H1 (cell line): ENCODE results near the gene UBE3C. TPM values are rescaled to one million over a fixed set of nuclear protein-coding genes. Genes with fewer than 3 reads are reported as not detected.

Experiments
- CTCF ChIA-PET: fragments of 300-600 bp; sonication (Branson Sonifier 250); formaldehyde crosslinking; loops from one replicate; lab custom pipeline; 2021; ENCODE audit not compliant: partially characterized antibody; lab: Charles Lee
- POLR2A ChIA-PET: fragments of 300-600 bp; sonication (Branson Sonifier 250); formaldehyde crosslinking; loops from one replicate; lab custom pipeline; 2021; ENCODE audit warnings: inconsistent platforms; ENCODE audit not compliant: partially characterized antibody; lab: Charles Lee
- DNase-seq, 2 experiments: peaks; one replicate each; pipeline versions ENCODE4 v3.0.0 to v3.0.0-alpha.2; 2010 to 2022; ENCODE audit warnings: low spot score in 2 of 2, low read depth in 1 of 2, mixed read lengths in 1 of 2
- FAIRE-seq: peaks from 2 replicates; lab custom pipeline; 2011; peaks lifted over from hg19 to GRCh38; lab: Jason Lieb, UNC
- H2AFZ ChIP-seq: 2 replicates; pipeline ENCODE4 v1.8.1; 2012; ENCODE audit warnings: low read length, inconsistent platforms
- H2AK5ac ChIP-seq: 2 replicates; pipeline ENCODE4 v1.6.1; 2013; ENCODE audit warnings: low read depth, low read length
- H2BK120ac ChIP-seq: replicated peaks from 2 replicates; pipeline ENCODE3; 2013; ENCODE audit warnings: low read depth, low read length, inconsistent platforms
- H2BK12ac ChIP-seq: 2 replicates; pipeline ENCODE4 v1.6.1; 2013; ENCODE audit warnings: low read depth, low read length
- H2BK15ac ChIP-seq: 2 replicates; pipeline ENCODE4 v1.6.1; 2013; ENCODE audit warnings: low read length
- H2BK20ac ChIP-seq: 2 replicates; pipeline ENCODE4 v1.6.1; 2013; ENCODE audit warnings: low read length
- H2BK5ac ChIP-seq: 2 replicates; pipeline ENCODE4 v1.6.1; 2013; ENCODE audit warnings: low read depth, low read length
- H3K14ac ChIP-seq: 2 replicates; pipeline ENCODE4 v1.6.1; 2013; ENCODE audit warnings: inconsistent platforms; ENCODE audit not compliant: insufficient read length
- H3K18ac ChIP-seq: 2 replicates; pipeline ENCODE4 v1.6.1; 2013; ENCODE audit warnings: low read length; ENCODE audit errors: extremely low read depth
- H3K23ac ChIP-seq: 2 replicates; pipeline ENCODE4 v1.6.1; 2013; ENCODE audit warnings: inconsistent platforms; ENCODE audit not compliant: insufficient read length
- H3K23me2 ChIP-seq: 2 replicates; pipeline ENCODE4 v1.6.1; 2013; ENCODE audit warnings: low read depth, low read length
- H3K27ac ChIP-seq: 2 replicates; pipeline ENCODE4 v1.6.1; 2011; ENCODE audit warnings: low read depth, low read length, inconsistent platforms
- H3K27me3 ChIP-seq, 4 experiments: replicated peaks in 1 of 4; 1 replicate in 1 of 4; 2 replicates in 3 of 4; pipeline versions ENCODE4 v1.6.1 to v1.8.1; 2011 to 2013; ENCODE audit warnings: low read length in 3 of 4, mild to moderate bottlenecking in 3 of 4, inconsistent platforms in 2 of 4, mixed read lengths in 2 of 4, moderate library complexity in 1 of 4; ENCODE audit not compliant: control insufficient read depth in 3 of 4, insufficient read depth in 3 of 4; ENCODE audit errors: extremely low read depth in 1 of 4
- H3K36me3 ChIP-seq, 4 experiments: 2 replicates each; pipeline versions ENCODE4 v1.6.1 to v1.8.1; 2011 to 2013; ENCODE audit warnings: mild to moderate bottlenecking in 4 of 4, low read length in 3 of 4, moderate library complexity in 2 of 4, control low read depth in 1 of 4, inconsistent platforms in 1 of 4; ENCODE audit not compliant: insufficient read depth in 4 of 4, control insufficient read depth in 2 of 4
- H3K4ac ChIP-seq: replicated peaks from 2 replicates; pipeline ENCODE3; 2013; ENCODE audit warnings: low read length, low read depth, mixed read lengths, inconsistent platforms; ENCODE audit not compliant: insufficient read length
- H3K4me1 ChIP-seq, 4 experiments: replicated peaks in 1 of 4; 1 replicate in 1 of 4; 2 replicates in 3 of 4; pipeline versions ENCODE4 v1.6.1 to v1.8.1; 2011 to 2013; ENCODE audit warnings: low read length in 3 of 4, inconsistent platforms in 2 of 4, mixed read lengths in 1 of 4; ENCODE audit not compliant: insufficient read depth in 4 of 4, control insufficient read depth in 3 of 4
- H3K4me2 ChIP-seq, 2 experiments: 2 replicates each; pipeline versions ENCODE4 v1.6.1 to v1.8.1; 2011 to 2013; ENCODE audit warnings: low read depth in 2 of 2, low read length in 2 of 2, control low read depth in 1 of 2, inconsistent platforms in 1 of 2, mild to moderate bottlenecking in 1 of 2; ENCODE audit not compliant: insufficient read depth in 1 of 2
- H3K4me3 ChIP-seq, 4 experiments: fragments of 200-600, 300-600 bp in 1 of 4; sonication (generic), shearing (Covaris generic), sonication (Bioruptor Twin) in 1 of 4; 2 replicates each; pipeline versions ENCODE4 v1.5.1 to v1.8.1; 2011 to 2016; ENCODE audit warnings: low read length in 4 of 4, low read depth in 3 of 4, control low read depth in 2 of 4, inconsistent platforms in 2 of 4, mild to moderate bottlenecking in 2 of 4, mixed read lengths in 1 of 4, moderate library complexity in 1 of 4; ENCODE audit not compliant: insufficient read depth in 2 of 4; ENCODE audit errors: extremely low read depth in 1 of 4
- H3K56ac ChIP-seq: replicated peaks from 2 replicates; pipeline ENCODE3; 2013; ENCODE audit warnings: low read depth, mild to moderate bottlenecking, mixed read lengths, low read length, inconsistent platforms; ENCODE audit not compliant: insufficient read length
- H3K79me1 ChIP-seq: 2 replicates; pipeline ENCODE4 v1.6.1; 2013; ENCODE audit warnings: low read depth, low read length, control low read depth
- H3K79me2 ChIP-seq, 2 experiments: 2 replicates each; pipeline versions ENCODE4 v1.6.1 to v1.8.1; 2012 to 2013; ENCODE audit warnings: low read length in 2 of 2, mild to moderate bottlenecking in 2 of 2, inconsistent platforms in 1 of 2; ENCODE audit not compliant: insufficient read depth in 2 of 2, control insufficient read depth in 1 of 2
- H3K9ac ChIP-seq, 4 experiments: replicated peaks in 1 of 4; 1 replicate in 1 of 4; 2 replicates in 3 of 4; pipeline versions ENCODE4 v1.6.1 to v1.8.1; 2011 to 2013; ENCODE audit warnings: low read depth in 3 of 4, low read length in 3 of 4, control low read depth in 2 of 4, mild to moderate bottlenecking in 2 of 4, moderate library complexity in 2 of 4, inconsistent platforms in 1 of 4; ENCODE audit errors: extremely low read depth in 1 of 4
- H3K9me3 ChIP-seq, 2 experiments: 2 replicates each; pipeline versions ENCODE4 v1.6.1 to v1.8.1; 2012 to 2013; ENCODE audit warnings: mild to moderate bottlenecking in 2 of 2, moderate library complexity in 2 of 2, control low read depth in 1 of 2, inconsistent platforms in 1 of 2, low read depth in 1 of 2, low read length in 1 of 2, mixed read lengths in 1 of 2; ENCODE audit not compliant: insufficient read depth in 2 of 2
- H4K20me1 ChIP-seq, 2 experiments: replicated peaks in 1 of 2; 2 replicates each; pipeline versions ENCODE3 to v1.8.1; 2011 to 2013; ENCODE audit warnings: inconsistent platforms in 2 of 2, low read length in 2 of 2, mild to moderate bottlenecking in 1 of 2; ENCODE audit not compliant: insufficient read depth in 2 of 2, control insufficient read depth in 1 of 2
- H4K5ac ChIP-seq: 2 replicates; pipeline ENCODE4 v1.6.1; 2013; ENCODE audit warnings: low read length, low read depth, mixed read lengths, inconsistent platforms; ENCODE audit not compliant: insufficient read length
- H4K8ac ChIP-seq: 2 replicates; pipeline ENCODE4 v1.8.0; 2013; ENCODE audit warnings: mild to moderate bottlenecking, moderate library complexity, low read length, inconsistent platforms; ENCODE audit not compliant: insufficient read depth; ENCODE audit errors: extremely low read depth
- H4K91ac ChIP-seq: replicated peaks from 2 replicates; pipeline ENCODE3; 2013; ENCODE audit warnings: low read length, mixed read lengths, inconsistent platforms; ENCODE audit not compliant: insufficient read length
- POLR2AphosphoS5 ChIP-seq: IDR thresholded peaks from 2 replicates; pipeline ENCODE4 v1.6.1; 2011; ENCODE audit warnings: low read depth, low read length
- SP2 ChIP-seq: IDR thresholded peaks from 2 replicates; pipeline ENCODE4 v1.6.1; 2012; ENCODE audit warnings: mild to moderate bottlenecking, low read length, inconsistent platforms
- WGBS, 2 experiments: shearing (Covaris generic) in 1 of 2; methylation state at CpG; one replicate each; pipeline versions ENCODE4 v1.1.6 to v1.1.7; 2013 to 2015; ENCODE audit warnings: low lambda C conversion rate in 2 of 2, mixed read lengths in 2 of 2, inconsistent platforms in 1 of 2, low coverage in 1 of 2, missing lambda C conversion rate in 1 of 2; ENCODE audit not compliant: insufficient replicate concordance in 2 of 2, insufficient coverage in 1 of 2, insufficient read length in 1 of 2; ENCODE audit errors: extremely low coverage in 1 of 2, missing lambda C conversion rate in 1 of 2; 5-methylcytosine and 5-hydroxymethylcytosine counted together
- polyA plus RNA-seq, 7 experiments: library from polyadenylated mRNA; depleted of rRNA in 3 of 7; stranded (reverse) in 5 of 7; unstranded in 2 of 7; fragments of >200 nt in 5 of 7; fragments of 200-250 nt in 2 of 7; gene quantifications; 1 replicate in 5 of 7; 2 replicates in 1 of 7; 4 replicates in 1 of 7; pipeline versions ENCODE4 v1.2.1 to v1.2.3, GENCODE V29; 2011 to 2013; ENCODE audit warnings: missing spikeins in 2 of 7, mixed read lengths in 2 of 7
- total RNA-seq: library from RNA; stranded (reverse); fragmentation: NEBNext Ultra II Directional; extraction: Animal tissue kit (Norgen Biotek cat#: 25700); gene quantifications from 2 replicates; pipeline ENCODE4 v1.2.1, GENCODE V29; 2021

Gene UBE3C
- total and polyA plus RNA-seq, 2 of the 8 experiments (the other 6 are each of a cell fraction or from before 2014, with no cell fraction given): 32.0 to 54.1 TPM

GRCh38 chr7:157149317-157149716 lies 10.6 kb downstream of the UBE3C start:
- Histone ChIP-seq H2BK120ac (no peak overlapping the region), H3K9ac (no peak overlapping the region), H3K4me1 (peaks cover 4 to 10% (median 7%) of the 10 kb centered on the region in 4 experiments; a peak in 6 of 7 replicates), H3K4ac (no peak overlapping the region), H3K27ac (no peak overlapping the region), H3K23me2 (no peaks in the 10 kb centered on the region; the same call in 1 of the 2 replicates), H3K56ac (no peak overlapping the region), H3K14ac (no peak overlapping the region), H3K36me3 (peaks cover 0 to 7% (median 0%) of the 10 kb centered on the region in 4 experiments; a peak in 1 of 8 replicates), H3K79me1 (peaks cover 19% of the 10 kb centered on the region), H3K23ac (no peak overlapping the region), H3K18ac (no peak overlapping the region), H4K91ac (no peak overlapping the region), H4K5ac (no peak overlapping the region), H4K20me1 (peaks cover 37 to 44% of the 10 kb centered on the region in 2 experiments), H2AFZ (no peak overlapping the region), H2BK5ac (no peak overlapping the region), H4K8ac (no peak overlapping the region), H2AK5ac (no peak overlapping the region), H2BK15ac (no peak overlapping the region), H3K27me3 (no peaks in the 10 kb centered on the region; a peak in 1 of 7 replicates), H3K4me3 (no peak overlapping the region), H3K79me2 (peaks cover 57 to 100% of the 10 kb centered on the region in 2 experiments), H3K4me2 (no peak overlapping the region), H2BK12ac (no peak overlapping the region), H2BK20ac (no peak overlapping the region), H3K9me3 (no peaks in the 10 kb centered on the region)
- WGBS, 2 experiments: 85% methylated on average over 4 of the region's 4 CpGs; no CpG with 5 or more reads in 1 of the 2 experiments
- CTCF ChIA-PET: interaction anchor here (1.7 kb wide), 1 partner anchor 13 kb away, joined by 4 read pairs; no protein-coding TSS in a partner anchor
- POLR2A ChIA-PET: interaction anchor here (1.2 kb wide), 1 partner anchor 9 kb away, joined by 3 read pairs; no protein-coding TSS in a partner anchor
- no peak for FAIRE-seq
- no peak for DNase-seq
- TF ChIP-seq POLR2AphosphoS5 (no peak), SP2 (no peak)
